PC-3 (cell line): ENCODE data around the gene ROR1. TPM values are rescaled to one million over a fixed set of nuclear protein-coding genes. Genes with fewer than 3 reads are reported as not detected.

ENCODE experiments used
- ATAC-seq: fragments of 200-7000 bp; cut with Tn5 transposase; 2 replicates; pipeline ENCODE4 v1.9.1; 2020; ENCODE audit warnings: mild to moderate bottlenecking, moderate library complexity
- BruUV-seq: library from RNA; stranded (reverse); fragments of 400-500 nt; replicated peaks from 2 replicates; lab custom pipeline; 2021; lab: Mats Ljungman, UMichigan
- CTCF ChIA-PET: fragments of 300-600 bp; sonication (Branson Sonifier 250); formaldehyde crosslinking; loops from one replicate; lab custom pipeline; 2022; ENCODE audit warnings: antibody characterized with exemption; lab: Charles Lee
- POLR2A ChIA-PET: fragments of 300-600 bp; sonication (Branson Sonifier 250); formaldehyde crosslinking; loops from one replicate; lab custom pipeline; 2022; ENCODE audit warnings: antibody characterized with exemption; ENCODE audit not compliant: unreplicated experiment; lab: Charles Lee
- DNase-seq: peaks from one replicate; pipeline ENCODE4 v3.0.0-alpha.2; 2015
- H2AFZ ChIP-seq: fragments of 300-600 bp; sonication (generic); 2 replicates; pipeline ENCODE4 v1.6.0; 2016; ENCODE audit warnings: antibody characterized with exemption, low read length
- H3F3A ChIP-seq: fragments of 300-600 bp; sonication (generic); one replicate; pipeline ENCODE4 v1.6.0; 2017; ENCODE audit warnings: antibody characterized with exemption, low read length, control low read depth, mild to moderate bottlenecking; ENCODE audit not compliant: unreplicated experiment
- H3K27ac ChIP-seq: fragments of 300-600 bp; sonication (generic); 2 replicates; pipeline ENCODE4 v1.5.1; 2016; ENCODE audit warnings: mild to moderate bottlenecking, low read length
- H3K27me3 ChIP-seq: fragments of 300-600 bp; sonication (generic); 2 replicates; pipeline ENCODE4 v1.6.1; 2016; ENCODE audit warnings: low read length, mixed read lengths
- H3K36me3 ChIP-seq: fragments of 300-600 bp; sonication (generic); 2 replicates; pipeline ENCODE4 v1.6.1; 2016; ENCODE audit warnings: low read depth, mixed run types, low read length, mixed read lengths
- H3K4me1 ChIP-seq: fragments of 300-600 bp; sonication (generic); 2 replicates; pipeline ENCODE4 v1.5.1; 2016; ENCODE audit warnings: low read length; ENCODE audit not compliant: insufficient read depth
- H3K4me2 ChIP-seq: fragments of 300-600 bp; sonication (generic); 2 replicates; pipeline ENCODE4 v1.6.0; 2016; ENCODE audit warnings: low read length
- H3K4me3 ChIP-seq: fragments of 300-600 bp; sonication (generic); 2 replicates; pipeline ENCODE4 v1.5.1; 2016; ENCODE audit warnings: mild to moderate bottlenecking, low read length, mixed read lengths
- H3K79me2 ChIP-seq: fragments of 300-600 bp; sonication (generic); 2 replicates; pipeline ENCODE4 v1.6.1; 2017; ENCODE audit warnings: low read length, mixed read lengths
- H3K9ac ChIP-seq: fragments of 300-600 bp; sonication (generic); 2 replicates; pipeline ENCODE4 v1.6.0; 2016; ENCODE audit warnings: mild to moderate bottlenecking, low read length
- H3K9me2 ChIP-seq: fragments of 300-600 bp; sonication (generic); replicated peaks from 2 replicates; pipeline ENCODE4 v1.6.1; 2016; ENCODE audit warnings: mixed run types, low read length, mixed read lengths
- H3K9me3 ChIP-seq: fragments of 300-600 bp; sonication (generic); 2 replicates; pipeline ENCODE4 v1.6.1; 2016; ENCODE audit warnings: low read length, mixed read lengths
- H4K20me1 ChIP-seq: fragments of 300-600 bp; sonication (generic); 2 replicates; pipeline ENCODE4 v1.6.1; 2016; ENCODE audit warnings: low read length, mixed read lengths
- EZH2 ChIP-seq: fragments of 300-600 bp; sonication (generic); IDR thresholded peaks from one replicate; pipeline ENCODE4 v1.6.1; 2017; ENCODE audit warnings: antibody characterized with exemption, mild to moderate bottlenecking, low read length; ENCODE audit not compliant: unreplicated experiment
- intact Hi-C: fragments of 100-400 bp; cut with micrococcal nuclease; formaldehyde crosslinking; loops from 2 replicates; pipeline ENCODE4 v1.9.0; 2023
- total RNA-seq: library from RNA; depleted of rRNA; stranded (reverse); fragments of >200 nt; gene quantifications from 2 replicates; pipeline ENCODE4 v1.2.3, GENCODE V29; 2014
- TF ChIP-seq, protein P1 (sequence below): fragments of 300-600 bp; sonication (generic); conservative IDR thresholded peaks from 2 replicates; pipeline ENCODE4 v1.5.1; 2017; ENCODE audit warnings: antibody characterized with exemption, low read depth, mild to moderate bottlenecking, low read length

Gene ROR1
- total RNA-seq, 1 experiment from 2014 or later = 16.5 TPM

DNA sequence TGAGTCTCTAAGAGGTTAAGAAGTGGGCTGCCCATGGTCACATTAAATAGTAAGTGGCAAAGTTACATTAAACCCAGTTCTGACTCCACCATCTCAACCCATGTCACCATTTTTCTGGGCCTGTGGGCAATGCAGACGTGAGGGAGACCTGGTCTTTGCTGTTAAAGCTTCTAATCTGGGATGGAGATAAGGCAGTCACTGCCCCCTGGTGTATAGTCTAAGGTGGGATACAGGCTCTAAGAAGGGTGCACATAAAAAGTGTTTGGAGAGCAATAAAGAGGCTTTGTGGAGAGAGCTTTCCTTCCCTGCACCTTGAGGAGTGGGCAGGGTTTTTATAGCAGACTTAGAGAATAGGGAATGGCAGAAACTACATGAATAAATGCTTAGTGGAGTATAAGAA, 141.3 kb downstream of the ROR1 start:
- ATAC-seq (peak; percentile 53; the same call in 1 of the 2 replicates), DNase-seq (peak; percentile 35)
- POLR2A ChIA-PET = no interaction called here
- Histone ChIP-seq H3F3A (no peaks in the 10 kb centered on the region), H3K9ac (no peak overlapping the region), H3K4me2 (no peak overlapping the region), H3K9me3 (no peaks in the 10 kb centered on the region), H3K27ac (no peak overlapping the region), H4K20me1 (no peaks in the 10 kb centered on the region), H2AFZ (no peak overlapping the region), H3K27me3 (no peaks in the 10 kb centered on the region), H3K79me2 (no peaks in the 10 kb centered on the region), H3K4me3 (no peak overlapping the region), H3K36me3 (no peaks in the 10 kb centered on the region), H3K9me2 (no peaks in the 10 kb centered on the region), H3K4me1 (peaks cover 12% of the 10 kb centered on the region)
- CTCF ChIA-PET = interaction anchor here (0.6 to 1.0 kb wide), 4 partner anchors 40 to 239 kb away, joined by 3 to 11 read pairs (median 8); no protein-coding TSS in a partner anchor
- TF ChIP-seq, protein P1, sequence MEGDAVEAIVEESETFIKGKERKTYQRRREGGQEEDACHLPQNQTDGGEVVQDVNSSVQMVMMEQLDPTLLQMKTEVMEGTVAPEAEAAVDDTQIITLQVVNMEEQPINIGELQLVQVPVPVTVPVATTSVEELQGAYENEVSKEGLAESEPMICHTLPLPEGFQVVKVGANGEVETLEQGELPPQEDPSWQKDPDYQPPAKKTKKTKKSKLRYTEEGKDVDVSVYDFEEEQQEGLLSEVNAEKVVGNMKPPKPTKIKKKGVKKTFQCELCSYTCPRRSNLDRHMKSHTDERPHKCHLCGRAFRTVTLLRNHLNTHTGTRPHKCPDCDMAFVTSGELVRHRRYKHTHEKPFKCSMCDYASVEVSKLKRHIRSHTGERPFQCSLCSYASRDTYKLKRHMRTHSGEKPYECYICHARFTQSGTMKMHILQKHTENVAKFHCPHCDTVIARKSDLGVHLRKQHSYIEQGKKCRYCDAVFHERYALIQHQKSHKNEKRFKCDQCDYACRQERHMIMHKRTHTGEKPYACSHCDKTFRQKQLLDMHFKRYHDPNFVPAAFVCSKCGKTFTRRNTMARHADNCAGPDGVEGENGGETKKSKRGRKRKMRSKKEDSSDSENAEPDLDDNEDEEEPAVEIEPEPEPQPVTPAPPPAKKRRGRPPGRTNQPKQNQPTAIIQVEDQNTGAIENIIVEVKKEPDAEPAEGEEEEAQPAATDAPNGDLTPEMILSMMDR = peak; percentile 50
- no peak for TF ChIP-seq EZH2
- BruUV-seq = no TSS peak
- intact Hi-C loops = loop anchor here (5.0 to 10.0 kb wide), 3 partner anchors 143 to 300 kb away; partner anchors contain the start of gene ROR1

DNA sequence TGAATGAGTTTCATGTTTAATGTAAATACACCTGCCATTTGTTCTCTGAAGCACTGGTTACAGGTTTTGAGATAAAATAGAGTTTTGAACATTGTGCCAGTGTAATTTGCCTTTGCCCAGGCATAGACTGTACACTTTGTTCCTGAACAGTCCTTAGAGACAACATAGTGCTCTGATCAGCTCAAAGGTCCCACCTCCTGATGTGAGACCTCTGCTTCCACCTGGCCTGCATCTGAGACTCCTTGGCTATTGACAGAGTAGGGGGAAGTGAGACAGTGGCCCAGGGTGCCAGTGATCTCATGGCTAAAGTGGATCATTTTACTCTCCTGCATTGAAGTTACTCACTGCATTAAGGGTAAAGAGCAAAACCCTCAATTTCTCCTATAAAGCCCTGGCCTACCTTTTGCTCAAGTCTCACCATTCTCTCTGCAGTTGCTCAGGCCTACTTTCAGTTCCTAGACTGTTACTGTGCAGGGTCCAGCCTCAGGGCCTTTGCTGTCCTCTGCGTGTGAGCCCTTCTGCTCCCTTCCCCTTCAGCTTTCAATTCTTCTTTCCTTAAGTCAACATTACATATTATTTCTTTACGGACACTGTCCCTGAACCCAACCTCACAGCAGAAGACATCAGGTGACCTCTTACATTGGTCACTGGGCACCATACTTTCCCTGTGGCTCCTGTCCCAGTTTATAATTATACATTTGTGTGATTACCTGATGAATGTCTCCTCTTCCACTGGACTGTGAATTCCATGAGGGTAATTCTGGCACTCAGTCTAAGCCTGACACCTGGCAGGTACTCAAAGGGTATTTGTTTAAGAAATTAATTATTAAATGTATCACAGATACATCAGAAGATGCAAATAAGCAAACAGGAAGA, 142.9 kb downstream of the ROR1 start:
- intact Hi-C loops = loop anchor here (5.0 to 10.0 kb wide), 3 partner anchors 144 to 302 kb away; partner anchors contain the start of gene ROR1
- Histone ChIP-seq H3K9ac (no peak overlapping the region), H3K9me2 (no peaks in the 10 kb centered on the region), H3K4me3 (no peak overlapping the region), H3K4me2 (no peak overlapping the region), H3F3A (no peaks in the 10 kb centered on the region), H3K79me2 (no peaks in the 10 kb centered on the region), H3K9me3 (no peaks in the 10 kb centered on the region), H4K20me1 (no peaks in the 10 kb centered on the region), H3K27me3 (no peaks in the 10 kb centered on the region), H2AFZ (no peak overlapping the region), H3K36me3 (no peaks in the 10 kb centered on the region), H3K4me1 (peaks cover 25% of the 10 kb centered on the region), H3K27ac (no peak overlapping the region)
- ATAC-seq (no peak), DNase-seq (no peak)
- CTCF ChIA-PET = no interaction called here
- BruUV-seq = no TSS peak
- TF ChIP-seq, protein P1 = no peak
- TF ChIP-seq EZH2 = no peak
- POLR2A ChIA-PET = no interaction called here
